ENCODE measurements around the gene SPIRE2. TPM values are rescaled to one million over a fixed set of nuclear protein-coding genes. Genes with fewer than 3 reads are reported as not detected.
A peak's percentile ranks its signal among the peaks of the same experiment; 100 is the strongest.
"Not testable (repeated sequence)": the region's sequence is repeated elsewhere in the genome, so short reads cannot be mapped to it uniquely, and the experiment has no call there.

SPIRE2 gene
- total and polyA plus RNA-seq, 9 of the 15 experiments (the other 6 are each of a cell fraction or from before 2014, with no cell fraction given), result 0.70 to 7.5 (median 4.6) TPM

DNA sequence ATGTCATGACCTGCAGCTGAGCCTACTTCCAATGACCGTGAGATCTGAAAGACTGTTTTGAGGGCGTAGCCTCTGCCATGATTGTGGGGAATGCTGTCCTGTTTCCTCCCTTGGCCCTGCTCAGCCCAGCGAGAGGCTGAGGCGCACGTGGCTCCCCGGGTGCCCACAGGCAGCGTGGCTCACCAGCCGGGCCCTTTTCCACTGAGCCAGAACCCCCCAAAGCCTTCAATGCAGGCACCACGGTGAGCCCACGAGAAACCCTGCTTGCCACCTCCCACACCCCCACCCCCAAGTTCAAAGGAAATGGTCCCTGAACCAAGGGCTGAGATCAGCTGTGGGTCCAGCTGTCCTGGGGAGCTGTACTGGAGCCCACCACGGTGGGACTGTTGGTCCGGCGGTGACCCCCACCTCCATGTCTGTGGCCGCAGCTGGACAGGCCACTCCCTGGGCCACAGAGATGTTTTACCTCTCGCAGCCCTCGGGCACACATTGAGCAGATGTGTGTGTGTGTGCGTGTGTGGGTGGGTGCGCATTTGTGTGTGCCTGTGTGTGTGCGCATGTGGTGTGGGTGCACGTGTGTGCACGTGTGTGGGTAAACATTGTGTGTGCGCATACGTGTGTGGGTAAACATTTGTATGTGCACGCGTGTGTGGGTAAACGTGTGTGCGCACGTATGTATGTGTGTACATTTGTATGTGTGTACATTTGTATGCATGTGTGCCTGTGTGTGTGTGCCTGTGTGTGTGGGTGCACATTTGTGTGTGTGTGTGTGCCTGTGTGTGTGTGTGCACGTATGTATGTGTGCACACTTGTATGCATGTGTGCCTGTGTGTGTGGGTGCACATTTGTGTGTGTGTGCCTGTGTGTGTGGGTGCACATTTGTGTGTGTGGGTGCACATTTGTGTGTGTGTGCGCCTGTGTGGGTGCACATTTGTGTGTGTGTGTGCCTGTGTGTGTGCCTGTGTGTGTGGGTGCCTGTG is 85.4 kb downstream of the SPIRE2 start (continued):
- TF ChIP-seq, protein P1, sequence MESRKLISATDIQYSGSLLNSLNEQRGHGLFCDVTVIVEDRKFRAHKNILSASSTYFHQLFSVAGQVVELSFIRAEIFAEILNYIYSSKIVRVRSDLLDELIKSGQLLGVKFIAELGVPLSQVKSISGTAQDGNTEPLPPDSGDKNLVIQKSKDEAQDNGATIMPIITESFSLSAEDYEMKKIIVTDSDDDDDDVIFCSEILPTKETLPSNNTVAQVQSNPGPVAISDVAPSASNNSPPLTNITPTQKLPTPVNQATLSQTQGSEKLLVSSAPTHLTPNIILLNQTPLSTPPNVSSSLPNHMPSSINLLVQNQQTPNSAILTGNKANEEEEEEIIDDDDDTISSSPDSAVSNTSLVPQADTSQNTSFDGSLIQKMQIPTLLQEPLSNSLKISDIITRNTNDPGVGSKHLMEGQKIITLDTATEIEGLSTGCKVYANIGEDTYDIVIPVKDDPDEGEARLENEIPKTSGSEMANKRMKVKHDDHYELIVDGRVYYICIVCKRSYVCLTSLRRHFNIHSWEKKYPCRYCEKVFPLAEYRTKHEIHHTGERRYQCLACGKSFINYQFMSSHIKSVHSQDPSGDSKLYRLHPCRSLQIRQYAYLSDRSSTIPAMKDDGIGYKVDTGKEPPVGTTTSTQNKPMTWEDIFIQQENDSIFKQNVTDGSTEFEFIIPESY (CRISPR knock-in tag; IDR thresholded peaks at IDR 0.05), result no peak
- TF ChIP-seq ZNF354B (CRISPR knock-in tag; IDR thresholded peaks at IDR 0.05) (no peak), FOXP1 (CRISPR knock-in tag; IDR thresholded peaks at IDR 0.05) (no peak), ZNF143 (CRISPR knock-in tag; IDR thresholded peaks at IDR 0.05) (no peak), ZNF766 (CRISPR knock-in tag; conservative IDR thresholded peaks at IDR 0.05) (no peak), STAT5A (IDR thresholded peaks at IDR 0.05; ENCODE audit: borderline replicate concordance, low read length) (peak; percentile 77; the same call in 1 of the 2 replicates), MCM7 (IDR thresholded peaks at IDR 0.05) (no peak)

- H3K4me2 ChIP-seq (ENCODE audit: insufficient read depth, low read length); H3K79me2 ChIP-seq (ENCODE audit: control insufficient read depth, insufficient read depth, low read length); in situ Hi-C loops (cut with MboI); DNase-seq (ENCODE audit: extremely low read depth in 1 of 4, low spot score in 3 of 4); ATAC-seq; H3K27ac ChIP-seq (ENCODE audit: extremely low read depth, low read depth, low read length); H3K9me1 ChIP-seq (ENCODE audit: control insufficient read depth, insufficient read depth, low read length); H3K27me3 ChIP-seq (ENCODE audit: control insufficient read depth in 2 of 2, insufficient read depth in 2 of 2, low read length in 2 of 2); FAIRE-seq; H3K9me3 ChIP-seq (replicated peaks; ENCODE audit: control insufficient read depth, insufficient read depth, low read depth, low read length); H3K4me3 ChIP-seq; H2AFZ ChIP-seq (ENCODE audit: low read depth, low read length); CTCF ChIA-PET (ENCODE audit: low intra/inter-chr PET ratio); H4K20me1 ChIP-seq (replicated peaks; ENCODE audit: control insufficient read depth, insufficient read depth, low read length); BruUV-seq (replicated peaks): not testable (repeated sequence)
- H3K9ac ChIP-seq (ENCODE audit: insufficient read depth in 1 of 2, low read depth in 2 of 2, low read length in 2 of 2), result 0 out of 4 replicates have a peak overlapping the region, but pooled peaks of 1 of the 2 experiments have one; percentile 22
- 48% methylated on average over 11 of the region's 11 CpGs for WGBS (ENCODE audit: insufficient coverage, low coverage, missing lambda C conversion rate)
- H3K36me3 ChIP-seq (ENCODE audit: control insufficient read depth, insufficient read depth, low read length), result peaks cover 29% of the 10 kb centered on the region; the same call in 2 of the 3 replicates
- POLR2A ChIA-PET, result interaction anchor here (0.7 to 1.2 kb wide), 2 partner anchors 8 to 9 kb away, joined by 3 to 8 read pairs; no protein-coding TSS in a partner anchor
- intact Hi-C loops (cut with micrococcal nuclease), result loop anchor here (5.0 kb wide), 1 partner anchor 212 kb away; the partner anchor contains the start of gene SPATA2L
- peaks cover 18 to 67% of the 10 kb centered on the region in 2 experiments for H3K4me1 ChIP-seq (replicated peaks in 1 of 2; ENCODE audit: control insufficient read depth in 2 of 2, insufficient read depth in 2 of 2, low read length in 2 of 2)
Observed at GRCh38 chr16:89914642-89915285, 86.5 kb downstream of the SPIRE2 start.

Data from K562 (cell line).